Measurements from ENCODE around the gene RXRA. TPM values are rescaled to one million over a fixed set of nuclear protein-coding genes. Genes with fewer than 3 reads are reported as not detected.

RXRA gene
- total and polyA plus RNA-seq, 2 donors (not counting 3 experiments of a cell fraction or from before 2014, with no cell fraction given): 15.4 to 37.4 TPM

GRCh38 chr9:134423166-134423565 lies 96.9 kb downstream of the RXRA start:
- Histone ChIP-seq H3K36me3 (ENCODE audit: control insufficient read depth in 2 of 2, extremely low read depth in 1 of 2, insufficient read depth in 2 of 2, low read length in 2 of 2) (peaks cover 0 to 21% of the 10 kb centered on the region in 2 experiments), H3K9me1 (replicated peaks; ENCODE audit: control insufficient read depth, extremely low read depth, insufficient read depth, low read length) (no peaks in the 10 kb centered on the region), H4K20me1 (replicated peaks; ENCODE audit: control insufficient read depth, extremely low read depth, insufficient read depth, low read length) (no peaks in the 10 kb centered on the region), H2AFZ (ENCODE audit: low read depth, low read length) (no peak overlapping the region), H3K4me3 (replicated peaks in 1 of 3; ENCODE audit: insufficient read depth in 1 of 3, low read depth in 1 of 3, low read length in 3 of 3) (no peak overlapping the region), H3K27me3 (ENCODE audit: control insufficient read depth in 2 of 2, insufficient read depth in 2 of 2, low read length in 2 of 2) (no peaks in the 10 kb centered on the region), H3K4me1 (ENCODE audit: control insufficient read depth, extremely low read depth, insufficient read depth, low read length) (no peaks in the 10 kb centered on the region), H3K27ac (ENCODE audit: insufficient read depth, low read depth, low read length) (no peak overlapping the region), H3K79me2 (ENCODE audit: control insufficient read depth, insufficient read depth, low read length) (no peaks in the 10 kb centered on the region), H3K4me2 (ENCODE audit: insufficient read depth, low read length) (no peak overlapping the region), H3K9me3 (replicated peaks; ENCODE audit: control insufficient read depth, insufficient read depth, low read length) (no peaks in the 10 kb centered on the region), H3K9ac (replicated peaks; ENCODE audit: extremely low read depth, insufficient read depth, low read length) (no peak overlapping the region)
- DNase-seq (ENCODE audit: low read depth, low spot score): no peak
- ChIA-PET CTCF (no interaction called here), POLR2A (no interaction called here)
- no TSS peak for BruUV-seq (replicated peaks)
- dilution Hi-C loops (cut with MboI; ENCODE audit: extremely low pct_ligation_motif_present, low sequenced_read_pairs) (no loop called here), intact Hi-C loops (cut with micrococcal nuclease) (no loop called here)
- no peak for TF ChIP-seq JUN (IDR thresholded peaks at IDR 0.05; ENCODE audit: borderline replicate concordance, insufficient read depth, insufficient read length, low read depth)
- TF ChIP-seq MYC (IDR thresholded peaks at IDR 0.05; ENCODE audit: low read depth, low read length): no peak
- TF ChIP-seq, protein P1, sequence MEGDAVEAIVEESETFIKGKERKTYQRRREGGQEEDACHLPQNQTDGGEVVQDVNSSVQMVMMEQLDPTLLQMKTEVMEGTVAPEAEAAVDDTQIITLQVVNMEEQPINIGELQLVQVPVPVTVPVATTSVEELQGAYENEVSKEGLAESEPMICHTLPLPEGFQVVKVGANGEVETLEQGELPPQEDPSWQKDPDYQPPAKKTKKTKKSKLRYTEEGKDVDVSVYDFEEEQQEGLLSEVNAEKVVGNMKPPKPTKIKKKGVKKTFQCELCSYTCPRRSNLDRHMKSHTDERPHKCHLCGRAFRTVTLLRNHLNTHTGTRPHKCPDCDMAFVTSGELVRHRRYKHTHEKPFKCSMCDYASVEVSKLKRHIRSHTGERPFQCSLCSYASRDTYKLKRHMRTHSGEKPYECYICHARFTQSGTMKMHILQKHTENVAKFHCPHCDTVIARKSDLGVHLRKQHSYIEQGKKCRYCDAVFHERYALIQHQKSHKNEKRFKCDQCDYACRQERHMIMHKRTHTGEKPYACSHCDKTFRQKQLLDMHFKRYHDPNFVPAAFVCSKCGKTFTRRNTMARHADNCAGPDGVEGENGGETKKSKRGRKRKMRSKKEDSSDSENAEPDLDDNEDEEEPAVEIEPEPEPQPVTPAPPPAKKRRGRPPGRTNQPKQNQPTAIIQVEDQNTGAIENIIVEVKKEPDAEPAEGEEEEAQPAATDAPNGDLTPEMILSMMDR (IDR thresholded peaks at IDR 0.05; ENCODE audit: extremely low read depth in 1 of 2, insufficient read depth in 1 of 2, low read depth in 1 of 2, low read length in 2 of 2): no peak
- no peak for TF ChIP-seq POLR2AphosphoS5 (IDR thresholded peaks at IDR 0.05; ENCODE audit: insufficient read depth, low read depth, low read length)
- no peak for TF ChIP-seq MAX (IDR thresholded peaks at IDR 0.05; ENCODE audit: insufficient read depth, insufficient read length)
- no peak for TF ChIP-seq EZH2 (IDR thresholded peaks at IDR 0.05; ENCODE audit: borderline replicate concordance, low read depth, low read length, severe bottlenecking)
- no peak for TF ChIP-seq FOS (IDR thresholded peaks at IDR 0.05; ENCODE audit: borderline replicate concordance, insufficient read depth, low read length)
- TF ChIP-seq GATA2 (IDR thresholded peaks at IDR 0.05; ENCODE audit: insufficient read depth, insufficient read length, low read depth, low read length): no peak
- TF ChIP-seq POLR2A (IDR thresholded peaks at IDR 0.05; ENCODE audit: low read depth, low read length): no peak
- FAIRE-seq: no peak

Data from endothelial cell of umbilical vein (primary cell).